GM23338 (cell line): ENCODE data around the gene HS6ST1. TPM values are rescaled to one million over a fixed set of nuclear protein-coding genes. Genes with fewer than 3 reads are reported as not detected.

ENCODE experiments used
- ATAC-seq: fragments of 200-7000 bp; cut with Tn5 transposase; 3 replicates; pipeline ENCODE4 v1.9.1; 2020
- DNase-seq: peaks from one replicate; pipeline ENCODE4 v3.0.0-alpha.2; 2015; ENCODE audit warnings: low spot score
- H2AFZ ChIP-seq: fragments of 200-600 bp; sonication (generic); 2 replicates; pipeline ENCODE4 v1.8.0; 2016; ENCODE audit warnings: antibody characterized with exemption, mild to moderate bottlenecking, moderate library complexity
- H3F3A ChIP-seq: fragments of 200-600 bp; sonication (generic); replicated peaks from 2 replicates; pipeline ENCODE4 v1.8.0; 2017; ENCODE audit warnings: antibody characterized with exemption, mixed run types, low read depth
- H3K27ac ChIP-seq: fragments of 200-600 bp; sonication (generic); 2 replicates; pipeline ENCODE4 v1.6.1; 2016; ENCODE audit warnings: low read depth
- H3K27me3 ChIP-seq: fragments of 200-600 bp; sonication (generic); 2 replicates; pipeline ENCODE4 v1.8.0; 2016; ENCODE audit warnings: mild to moderate bottlenecking, mixed run types, moderate library complexity; ENCODE audit not compliant: insufficient read depth
- H3K36me3 ChIP-seq: fragments of 200-600 bp; sonication (generic); 2 replicates; pipeline ENCODE4 v1.8.0; 2016; ENCODE audit warnings: mild to moderate bottlenecking; ENCODE audit not compliant: insufficient read depth
- H3K4me1 ChIP-seq: fragments of 200-600 bp; sonication (generic); 2 replicates; pipeline ENCODE4 v1.8.0; 2016; ENCODE audit warnings: mild to moderate bottlenecking, moderate library complexity; ENCODE audit not compliant: insufficient read depth
- H3K4me2 ChIP-seq: fragments of 200-600 bp; sonication (generic); 2 replicates; pipeline ENCODE4 v1.7.1; 2017; ENCODE audit warnings: mixed run types
- H3K4me3 ChIP-seq: fragments of 200-600 bp; sonication (generic); 2 replicates; pipeline ENCODE4 v1.6.1; 2016; ENCODE audit warnings: mixed run types
- H3K79me2 ChIP-seq: fragments of 200-600 bp; sonication (generic); replicated peaks from 2 replicates; pipeline ENCODE4 v1.8.0; 2017; ENCODE audit warnings: mild to moderate bottlenecking; ENCODE audit not compliant: insufficient read depth
- H3K9me2 ChIP-seq: fragments of 200-600 bp; sonication (generic); 2 replicates; pipeline ENCODE4 v1.8.0; 2017; ENCODE audit not compliant: insufficient read depth
- H4K20me1 ChIP-seq: fragments of 200-600 bp; sonication (generic); replicated peaks from 2 replicates; pipeline ENCODE4 v1.8.0; 2017; ENCODE audit warnings: mild to moderate bottlenecking; ENCODE audit not compliant: insufficient read depth
- H3K27ac Mint-ChIP-seq: 2 replicates; pipeline ENCODE4 v1.8.0; 2020; ENCODE audit warnings: inconsistent platforms, mild to moderate bottlenecking, moderate library complexity, mixed read lengths
- H3K27me3 Mint-ChIP-seq: 3 replicates; pipeline ENCODE4 v1.8.0; 2022; ENCODE audit warnings: low read depth, mild to moderate bottlenecking, moderate library complexity, mixed read lengths, inconsistent platforms; ENCODE audit not compliant: insufficient read depth, poor library complexity
- H3K36me3 Mint-ChIP-seq: 3 replicates; pipeline ENCODE4 v1.8.0; 2021; ENCODE audit warnings: low read depth, mild to moderate bottlenecking, inconsistent platforms, moderate library complexity, mixed read lengths
- H3K4me1 Mint-ChIP-seq: 3 replicates; pipeline ENCODE4 v1.8.0; 2020; ENCODE audit warnings: mild to moderate bottlenecking, inconsistent platforms, mixed read lengths
- H3K4me3 Mint-ChIP-seq: 3 replicates; pipeline ENCODE4 v1.8.0; 2021; ENCODE audit warnings: moderate library complexity, mild to moderate bottlenecking, inconsistent platforms, mixed read lengths
- H3K9me3 Mint-ChIP-seq: 3 replicates; pipeline ENCODE4 v1.8.0; 2020; ENCODE audit warnings: moderate library complexity, mild to moderate bottlenecking, inconsistent platforms, mixed read lengths
- NANOG ChIP-seq: IDR thresholded peaks from 2 replicates; pipeline ENCODE4 v1.6.1; 2016; ENCODE audit warnings: antibody characterized with exemption, borderline replicate concordance
- STAT1 ChIP-seq: IDR thresholded peaks from one replicate; pipeline ENCODE4 v1.6.1; 2016; ENCODE audit warnings: antibody characterized with exemption; ENCODE audit not compliant: unreplicated experiment
- ZNF331 ChIP-seq: fragments of 250-450 bp; sonication (Bioruptor Pico); IDR thresholded peaks from 2 replicates; pipeline ENCODE4 v1.5.0; 2020; ENCODE audit warnings: low read depth, mild to moderate bottlenecking, moderate library complexity
- polyA plus RNA-seq: library from polyadenylated mRNA; unstranded; fragments of >200 nt; fragmentation: Nextera tagmentation; extraction: Ambion mirVana; gene quantifications from 2 replicates; pipeline ENCODE4 v1.2.1, GENCODE V29; 2016
- total RNA-seq: library from RNA; depleted of rRNA; stranded (reverse); fragments of >200 nt; shearing (Covaris generic); gene quantifications from 2 replicates; pipeline ENCODE4 v1.2.3, GENCODE V29; 2014
- TF ChIP-seq, protein P1 (sequence below): IDR thresholded peaks from one replicate; pipeline ENCODE4 v1.6.1; 2018; ENCODE audit warnings: antibody characterized with exemption; ENCODE audit not compliant: unreplicated experiment
- TF ChIP-seq, protein P2 (sequence below): IDR thresholded peaks from 2 replicates; pipeline ENCODE4 v1.6.1; 2016; ENCODE audit warnings: antibody characterized with exemption
- TF ChIP-seq, protein P3 (sequence below), 2 experiments: fragments of 200-600 bp in 1 of 2; sonication (generic) in 1 of 2; conservative IDR thresholded peaks; 2 replicates each; pipeline versions ENCODE4 v1.5.1 to v1.6.1; 2016 to 2017; ENCODE audit warnings: antibody characterized with exemption in 2 of 2, low read depth in 2 of 2, mild to moderate bottlenecking in 2 of 2, moderate library complexity in 1 of 2

HS6ST1 gene
- total and polyA plus RNA-seq, 2 experiments from 2014 or later, result 21.1 to 106 TPM

DNA sequence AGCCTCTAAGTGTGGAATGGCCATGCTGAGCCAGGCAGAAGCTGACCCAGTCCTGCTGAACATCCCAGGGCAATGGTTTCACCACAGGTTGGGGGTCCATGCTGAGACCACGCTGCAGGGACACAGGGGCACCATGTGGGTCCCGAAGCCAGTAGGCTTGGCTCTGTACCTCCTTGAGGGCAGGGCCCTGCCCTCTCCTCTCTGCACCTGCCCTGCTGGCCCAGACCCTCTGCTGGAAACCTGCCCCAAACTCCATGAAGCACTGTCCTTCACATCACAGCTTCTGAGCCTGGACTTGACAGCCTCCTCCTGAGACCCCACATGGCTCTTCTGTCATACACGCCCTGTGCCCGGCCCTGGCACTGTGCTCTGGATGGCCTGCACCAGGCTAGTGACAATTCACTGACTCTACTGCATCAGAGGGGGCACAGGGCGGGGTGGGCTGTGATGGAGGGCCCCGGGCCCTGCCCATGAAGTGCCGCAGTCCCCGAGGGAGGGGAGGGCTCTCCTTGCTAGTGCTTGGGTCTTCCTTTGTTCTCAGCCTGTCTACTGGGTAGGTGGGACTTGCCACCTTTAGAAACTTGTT lies 24.7 kb downstream of the HS6ST1 start (continued):
- TF ChIP-seq, protein P1, sequence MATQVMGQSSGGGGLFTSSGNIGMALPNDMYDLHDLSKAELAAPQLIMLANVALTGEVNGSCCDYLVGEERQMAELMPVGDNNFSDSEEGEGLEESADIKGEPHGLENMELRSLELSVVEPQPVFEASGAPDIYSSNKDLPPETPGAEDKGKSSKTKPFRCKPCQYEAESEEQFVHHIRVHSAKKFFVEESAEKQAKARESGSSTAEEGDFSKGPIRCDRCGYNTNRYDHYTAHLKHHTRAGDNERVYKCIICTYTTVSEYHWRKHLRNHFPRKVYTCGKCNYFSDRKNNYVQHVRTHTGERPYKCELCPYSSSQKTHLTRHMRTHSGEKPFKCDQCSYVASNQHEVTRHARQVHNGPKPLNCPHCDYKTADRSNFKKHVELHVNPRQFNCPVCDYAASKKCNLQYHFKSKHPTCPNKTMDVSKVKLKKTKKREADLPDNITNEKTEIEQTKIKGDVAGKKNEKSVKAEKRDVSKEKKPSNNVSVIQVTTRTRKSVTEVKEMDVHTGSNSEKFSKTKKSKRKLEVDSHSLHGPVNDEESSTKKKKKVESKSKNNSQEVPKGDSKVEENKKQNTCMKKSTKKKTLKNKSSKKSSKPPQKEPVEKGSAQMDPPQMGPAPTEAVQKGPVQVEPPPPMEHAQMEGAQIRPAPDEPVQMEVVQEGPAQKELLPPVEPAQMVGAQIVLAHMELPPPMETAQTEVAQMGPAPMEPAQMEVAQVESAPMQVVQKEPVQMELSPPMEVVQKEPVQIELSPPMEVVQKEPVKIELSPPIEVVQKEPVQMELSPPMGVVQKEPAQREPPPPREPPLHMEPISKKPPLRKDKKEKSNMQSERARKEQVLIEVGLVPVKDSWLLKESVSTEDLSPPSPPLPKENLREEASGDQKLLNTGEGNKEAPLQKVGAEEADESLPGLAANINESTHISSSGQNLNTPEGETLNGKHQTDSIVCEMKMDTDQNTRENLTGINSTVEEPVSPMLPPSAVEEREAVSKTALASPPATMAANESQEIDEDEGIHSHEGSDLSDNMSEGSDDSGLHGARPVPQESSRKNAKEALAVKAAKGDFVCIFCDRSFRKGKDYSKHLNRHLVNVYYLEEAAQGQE, result no peak
- TF ChIP-seq, protein P2, sequence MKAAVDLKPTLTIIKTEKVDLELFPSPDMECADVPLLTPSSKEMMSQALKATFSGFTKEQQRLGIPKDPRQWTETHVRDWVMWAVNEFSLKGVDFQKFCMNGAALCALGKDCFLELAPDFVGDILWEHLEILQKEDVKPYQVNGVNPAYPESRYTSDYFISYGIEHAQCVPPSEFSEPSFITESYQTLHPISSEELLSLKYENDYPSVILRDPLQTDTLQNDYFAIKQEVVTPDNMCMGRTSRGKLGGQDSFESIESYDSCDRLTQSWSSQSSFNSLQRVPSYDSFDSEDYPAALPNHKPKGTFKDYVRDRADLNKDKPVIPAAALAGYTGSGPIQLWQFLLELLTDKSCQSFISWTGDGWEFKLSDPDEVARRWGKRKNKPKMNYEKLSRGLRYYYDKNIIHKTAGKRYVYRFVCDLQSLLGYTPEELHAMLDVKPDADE, result no peak
- no peak for TF ChIP-seq NANOG
- no peak for TF ChIP-seq STAT1
- TF ChIP-seq, protein P3, sequence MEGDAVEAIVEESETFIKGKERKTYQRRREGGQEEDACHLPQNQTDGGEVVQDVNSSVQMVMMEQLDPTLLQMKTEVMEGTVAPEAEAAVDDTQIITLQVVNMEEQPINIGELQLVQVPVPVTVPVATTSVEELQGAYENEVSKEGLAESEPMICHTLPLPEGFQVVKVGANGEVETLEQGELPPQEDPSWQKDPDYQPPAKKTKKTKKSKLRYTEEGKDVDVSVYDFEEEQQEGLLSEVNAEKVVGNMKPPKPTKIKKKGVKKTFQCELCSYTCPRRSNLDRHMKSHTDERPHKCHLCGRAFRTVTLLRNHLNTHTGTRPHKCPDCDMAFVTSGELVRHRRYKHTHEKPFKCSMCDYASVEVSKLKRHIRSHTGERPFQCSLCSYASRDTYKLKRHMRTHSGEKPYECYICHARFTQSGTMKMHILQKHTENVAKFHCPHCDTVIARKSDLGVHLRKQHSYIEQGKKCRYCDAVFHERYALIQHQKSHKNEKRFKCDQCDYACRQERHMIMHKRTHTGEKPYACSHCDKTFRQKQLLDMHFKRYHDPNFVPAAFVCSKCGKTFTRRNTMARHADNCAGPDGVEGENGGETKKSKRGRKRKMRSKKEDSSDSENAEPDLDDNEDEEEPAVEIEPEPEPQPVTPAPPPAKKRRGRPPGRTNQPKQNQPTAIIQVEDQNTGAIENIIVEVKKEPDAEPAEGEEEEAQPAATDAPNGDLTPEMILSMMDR (conservative IDR thresholded peaks at IDR 0.05; ENCODE audit: low read depth in 2 of 2), result no peak

DNA sequence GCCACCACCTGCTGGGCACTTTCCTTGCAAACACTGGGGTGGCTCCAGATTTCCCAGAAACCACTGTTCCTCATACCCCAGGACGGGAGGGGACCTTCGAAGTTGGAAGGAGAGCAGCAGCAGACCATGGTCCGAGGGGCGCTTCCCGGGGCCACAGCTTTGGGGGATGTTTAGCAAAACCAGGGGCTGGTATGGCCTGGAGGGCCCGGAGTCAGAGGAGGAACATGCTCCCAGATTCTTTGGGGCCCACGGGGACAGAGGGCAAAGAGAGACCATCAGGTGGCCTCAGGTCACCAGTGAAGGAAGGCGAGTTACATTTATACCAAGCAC lies 25.3 kb downstream of the HS6ST1 start:
- Histone ChIP-seq H3K4me1 (peaks cover 29% of the 10 kb centered on the region), H4K20me1 (peaks cover 53% of the 10 kb centered on the region; the same call in 1 of the 2 replicates), H2AFZ (no peak overlapping the region), H3K4me3 (no peak overlapping the region), H3F3A (no peaks in the 10 kb centered on the region), H3K27me3 (no peaks in the 10 kb centered on the region), H3K79me2 (peaks cover 94% of the 10 kb centered on the region), H3K4me2 (no peak overlapping the region), H3K36me3 (no peaks in the 10 kb centered on the region), H3K9me2 (no peaks in the 10 kb centered on the region), H3K27ac (no peak overlapping the region)
- H3K4me3 Mint-ChIP-seq, result no peak overlapping the region
- no peak overlapping the region for H3K27ac Mint-ChIP-seq
- peaks cover 39% of the 10 kb centered on the region for H3K4me1 Mint-ChIP-seq
- no peak for ATAC-seq
- peaks cover 10% of the 10 kb centered on the region for H3K27me3 Mint-ChIP-seq
- no peaks in the 10 kb centered on the region; the same call in 2 of the 3 replicates for H3K9me3 Mint-ChIP-seq
- DNase-seq, result no peak
- peaks cover 6% of the 10 kb centered on the region; the same call in 2 of the 3 replicates for H3K36me3 Mint-ChIP-seq
- TF ChIP-seq ZNF331 (CRISPR knock-in tag) (no peak), NANOG (no peak)
- TF ChIP-seq, protein P1, result no peak
- TF ChIP-seq, protein P2, result no peak
